ENCODE data around the gene SEC22A.

GRCh38 chr3:123302961-123303360 is 101.2 kb downstream of the SEC22A start:
- TF ChIP-seq CTCF (IDR thresholded peaks at IDR 0.05; ENCODE audit: poor library complexity): no peak
- no peak for TF ChIP-seq EZH2phosphoT487 (IDR thresholded peaks at IDR 0.05; ENCODE audit: low read depth, severe bottlenecking, unreplicated experiment)

All from hepatocyte (in vitro differentiated cells).